ENCODE measurements around the gene FXR1. TPM values are rescaled to one million over a fixed set of nuclear protein-coding genes. Genes with fewer than 3 reads are reported as not detected.

Gene FXR1
- total RNA-seq, 1 donor from 2014 or later, result 216 TPM

- Mint-ChIP-seq H3K9me3 (ENCODE audit: low read depth) (no peaks in the 10 kb centered on the region), H3K4me3 (ENCODE audit: low read depth) (no peak overlapping the region), H3K36me3 (ENCODE audit: insufficient read depth) (no peaks in the 10 kb centered on the region), H3K27ac (no peak overlapping the region), H3K27me3 (no peaks in the 10 kb centered on the region), H3K4me1 (ENCODE audit: low read depth) (no peaks in the 10 kb centered on the region)
- no peak for DNase-seq (ENCODE audit: low spot score, unreplicated experiment)
- no peak for TF ChIP-seq CTCF (IDR thresholded peaks at IDR 0.05; ENCODE audit: unreplicated experiment)
Observed at GRCh38 chr3:181025204-181025603, 112.7 kb downstream of the FXR1 start.

GRCh38 chr3:181030948-181031347 is 118.5 kb downstream of the FXR1 start:
- Mint-ChIP-seq H3K4me3 (ENCODE audit: low read depth) (no peak overlapping the region), H3K27ac (no peak overlapping the region), H3K9me3 (ENCODE audit: low read depth) (no peaks in the 10 kb centered on the region), H3K4me1 (ENCODE audit: low read depth) (peaks cover 7% of the 10 kb centered on the region), H3K36me3 (ENCODE audit: insufficient read depth) (no peaks in the 10 kb centered on the region), H3K27me3 (no peaks in the 10 kb centered on the region)
- no peak for TF ChIP-seq CTCF (IDR thresholded peaks at IDR 0.05; ENCODE audit: unreplicated experiment)
- DNase-seq (ENCODE audit: low spot score, unreplicated experiment), result no peak

Other genes with a start within 250 kb of the FXR1 start
- 0.22 and 0.29 TPM in 2 replicates for gene CCDC39, start 233.2 kb upstream of the FXR1 start, total RNA-seq
- gene DNAJC19, start 77.1 kb downstream of the FXR1 start, total RNA-seq, result 55.2 and 56.6 TPM in 2 replicates